HG03521 (cell line): ENCODE results near the gene KIF4B.
A peak's percentile ranks its signal among the peaks of the same experiment; 100 is the strongest.
"Not testable (repeated sequence)": the region's sequence is repeated elsewhere in the genome, so short reads cannot be mapped to it uniquely, and the experiment has no call there.

Experiments
- ATAC-seq: cut with Tn5 transposase; IDR thresholded peaks from one replicate; pipeline ENCODE4 v1.9.1; 2021; ENCODE audit warnings: mild to moderate bottlenecking, moderate library complexity; ENCODE audit not compliant: unreplicated experiment

Gene KIF4B

GRCh38 chr5:155004138-155004744 lies 9.3 kb upstream of the KIF4B start:
- ATAC-seq, result no peak

GRCh38 chr5:155006265-155006664 lies 7.3 kb upstream of the KIF4B start:
- not testable (repeated sequence) for ATAC-seq

- ATAC-seq, result no peak
Measured at GRCh38 chr5:155008669-155009068, 4.9 kb upstream of the KIF4B start.

- no peak for ATAC-seq
Measured at GRCh38 chr5:155010881-155011280, 2.7 kb upstream of the KIF4B start.

- ATAC-seq, result no peak
Measured at GRCh38 chr5:155015239-155015638, 1.7 kb downstream of the KIF4B start.

GRCh38 chr5:155017610-155018009 lies 4.1 kb downstream of the KIF4B start:
- ATAC-seq, result peak; percentile 88

- ATAC-seq, result no peak
Measured at GRCh38 chr5:155019601-155020226, 6.2 kb downstream of the KIF4B start.

GRCh38 chr5:155021842-155022241 lies 8.3 kb downstream of the KIF4B start:
- ATAC-seq, result no peak

- no peak for ATAC-seq
Measured at GRCh38 chr5:155023320-155023719, 9.8 kb downstream of the KIF4B start.

- ATAC-seq, result no peak
Measured at GRCh38 chr5:155024015-155024414, 10.5 kb downstream of the KIF4B start.

- ATAC-seq, result no peak
Measured at GRCh38 chr5:155025895-155026294, 12.3 kb downstream of the KIF4B start.

GRCh38 chr5:155027993-155028629 lies 14.6 kb downstream of the KIF4B start:
- no peak for ATAC-seq

- no peak for ATAC-seq
Measured at GRCh38 chr5:155029240-155029639, 15.7 kb downstream of the KIF4B start.

GRCh38 chr5:155034145-155034744 lies 20.7 kb downstream of the KIF4B start:
- not testable (repeated sequence) for ATAC-seq

- not testable (repeated sequence) for ATAC-seq
Measured at GRCh38 chr5:155035087-155035486, 21.5 kb downstream of the KIF4B start.

GRCh38 chr5:155040984-155041653 lies 27.6 kb downstream of the KIF4B start:
- no peak for ATAC-seq

GRCh38 chr5:155044591-155044990 lies 31.0 kb downstream of the KIF4B start:
- ATAC-seq, result no peak

GRCh38 chr5:155046591-155046990 lies 33.0 kb downstream of the KIF4B start:
- no peak for ATAC-seq

- no peak for ATAC-seq
Measured at GRCh38 chr5:155047818-155048217, 34.3 kb downstream of the KIF4B start.

- ATAC-seq, result no peak
Measured at GRCh38 chr5:155049569-155050383, 36.2 kb downstream of the KIF4B start.
